ENCODE measurements around the gene N4BP3.

- TF ChIP-seq, protein P1, sequence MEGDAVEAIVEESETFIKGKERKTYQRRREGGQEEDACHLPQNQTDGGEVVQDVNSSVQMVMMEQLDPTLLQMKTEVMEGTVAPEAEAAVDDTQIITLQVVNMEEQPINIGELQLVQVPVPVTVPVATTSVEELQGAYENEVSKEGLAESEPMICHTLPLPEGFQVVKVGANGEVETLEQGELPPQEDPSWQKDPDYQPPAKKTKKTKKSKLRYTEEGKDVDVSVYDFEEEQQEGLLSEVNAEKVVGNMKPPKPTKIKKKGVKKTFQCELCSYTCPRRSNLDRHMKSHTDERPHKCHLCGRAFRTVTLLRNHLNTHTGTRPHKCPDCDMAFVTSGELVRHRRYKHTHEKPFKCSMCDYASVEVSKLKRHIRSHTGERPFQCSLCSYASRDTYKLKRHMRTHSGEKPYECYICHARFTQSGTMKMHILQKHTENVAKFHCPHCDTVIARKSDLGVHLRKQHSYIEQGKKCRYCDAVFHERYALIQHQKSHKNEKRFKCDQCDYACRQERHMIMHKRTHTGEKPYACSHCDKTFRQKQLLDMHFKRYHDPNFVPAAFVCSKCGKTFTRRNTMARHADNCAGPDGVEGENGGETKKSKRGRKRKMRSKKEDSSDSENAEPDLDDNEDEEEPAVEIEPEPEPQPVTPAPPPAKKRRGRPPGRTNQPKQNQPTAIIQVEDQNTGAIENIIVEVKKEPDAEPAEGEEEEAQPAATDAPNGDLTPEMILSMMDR (IDR thresholded peaks at IDR 0.05): no peak
- no peak for TF ChIP-seq POLR2AphosphoS5 (IDR thresholded peaks at IDR 0.05)
These were observed 28.2 kb downstream of the N4BP3 start for GRCh38 chr5:178141550-178141949.

Data from upper lobe of left lung (tissue), 4 donors.